Neural crest cell (in vitro differentiated cells): ENCODE measurements around the gene BBLN. TPM values are rescaled to one million over a fixed set of nuclear protein-coding genes. Genes with fewer than 3 reads are reported as not detected.

ENCODE experiments used
- DNase-seq: peaks from one replicate; pipeline ENCODE4 v3.0.0; 2021; ENCODE audit warnings: low read depth, mixed read lengths, low spot score
- H3K27ac Mint-ChIP-seq: one replicate; pipeline ENCODE4 v1.8.0; 2021; ENCODE audit warnings: mild to moderate bottlenecking, mixed read lengths; ENCODE audit not compliant: unreplicated experiment
- H3K27me3 Mint-ChIP-seq: 2 replicates; pipeline ENCODE4 v1.8.0; 2021; ENCODE audit warnings: low read depth, mild to moderate bottlenecking, mixed read lengths
- H3K36me3 Mint-ChIP-seq: 2 replicates; pipeline ENCODE4 v1.8.0; 2021; ENCODE audit warnings: low read depth, mild to moderate bottlenecking, mixed read lengths
- H3K4me1 Mint-ChIP-seq: 2 replicates; pipeline ENCODE4 v1.8.0; 2021; ENCODE audit warnings: mixed read lengths
- H3K4me3 Mint-ChIP-seq: one replicate; pipeline ENCODE4 v1.8.0; 2021; ENCODE audit warnings: mild to moderate bottlenecking, mixed read lengths
- H3K9me3 Mint-ChIP-seq: 2 replicates; pipeline ENCODE4 v1.8.0; 2021; ENCODE audit warnings: mixed read lengths
- total RNA-seq: library from RNA; stranded (reverse); gene quantifications from 2 replicates; pipeline ENCODE4 v1.2.1, GENCODE V29; 2021
- TF ChIP-seq, protein P1 (sequence below): fragments of 200-600 bp; sonication (generic); conservative IDR thresholded peaks from 2 replicates; pipeline ENCODE4 v1.5.0; 2021; ENCODE audit warnings: antibody characterized with exemption, mild to moderate bottlenecking

The BBLN gene
- total RNA-seq, 1 donor from 2014 or later, result 82.5 TPM

DNA sequence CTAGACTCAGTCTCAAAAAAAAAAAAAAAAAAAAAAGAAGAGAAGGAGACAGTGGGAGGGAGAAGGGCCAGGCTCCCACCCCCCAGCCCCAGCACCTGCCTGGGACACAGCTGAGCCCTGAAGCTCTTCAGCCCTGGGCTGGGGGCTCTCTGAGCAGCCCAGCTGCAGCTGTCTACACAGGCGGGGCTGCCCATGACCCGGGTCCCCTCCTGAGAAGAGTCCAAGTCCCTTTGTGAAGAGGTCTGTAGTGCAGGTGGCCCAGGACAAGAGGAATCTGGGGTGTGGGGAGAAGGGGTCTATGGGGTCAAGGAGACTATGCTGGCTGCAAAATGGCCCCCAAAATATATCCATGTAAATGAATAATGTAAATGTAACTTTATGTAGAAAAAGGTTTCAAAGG is 17.5 kb upstream of the BBLN start:
- Mint-ChIP-seq H3K4me3 (no peak overlapping the region), H3K9me3 (no peaks in the 10 kb centered on the region)

DNA sequence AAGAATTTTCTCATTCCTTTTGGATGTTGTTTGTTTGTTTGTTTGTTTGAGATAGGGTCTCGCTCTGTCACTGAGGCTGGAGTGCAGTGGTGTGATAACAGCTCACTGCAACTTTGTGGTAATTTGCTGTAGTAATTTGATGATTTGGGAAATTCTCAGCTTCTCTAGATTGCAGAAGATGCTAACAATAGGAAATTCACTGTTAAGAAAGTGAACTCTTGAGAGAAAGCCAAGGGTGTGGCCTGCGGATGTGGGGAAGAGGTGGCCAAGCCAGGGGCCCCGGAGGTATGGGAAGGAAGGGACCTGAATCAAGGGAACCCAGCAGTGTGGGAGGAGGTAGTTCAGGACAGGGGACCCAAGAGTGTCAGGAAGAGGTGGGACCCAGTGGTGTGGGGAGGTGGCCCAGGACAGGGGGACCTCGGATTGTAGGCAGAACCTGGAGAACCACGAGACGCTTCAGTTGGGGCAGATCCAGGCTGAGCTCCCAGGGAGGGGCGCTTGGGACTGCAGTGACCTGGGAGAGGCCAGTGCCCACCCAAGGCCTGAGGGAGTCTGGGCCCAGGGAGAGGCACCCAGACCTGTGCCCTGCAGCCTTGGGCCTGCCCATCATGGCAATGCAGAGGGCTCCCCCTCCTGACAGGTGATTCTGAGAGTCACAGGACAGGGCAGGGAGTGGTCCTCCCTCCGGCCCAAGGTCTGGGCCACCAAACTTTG is 16.4 kb upstream of the BBLN start:
- Mint-ChIP-seq H3K36me3 (no peaks in the 10 kb centered on the region), H3K9me3 (no peaks in the 10 kb centered on the region), H3K4me1 (peaks cover 14% of the 10 kb centered on the region), H3K27me3 (no peaks in the 10 kb centered on the region), H3K4me3 (no peak overlapping the region), H3K27ac (no peak overlapping the region)
- DNase-seq, result no peak
- TF ChIP-seq, protein P1, sequence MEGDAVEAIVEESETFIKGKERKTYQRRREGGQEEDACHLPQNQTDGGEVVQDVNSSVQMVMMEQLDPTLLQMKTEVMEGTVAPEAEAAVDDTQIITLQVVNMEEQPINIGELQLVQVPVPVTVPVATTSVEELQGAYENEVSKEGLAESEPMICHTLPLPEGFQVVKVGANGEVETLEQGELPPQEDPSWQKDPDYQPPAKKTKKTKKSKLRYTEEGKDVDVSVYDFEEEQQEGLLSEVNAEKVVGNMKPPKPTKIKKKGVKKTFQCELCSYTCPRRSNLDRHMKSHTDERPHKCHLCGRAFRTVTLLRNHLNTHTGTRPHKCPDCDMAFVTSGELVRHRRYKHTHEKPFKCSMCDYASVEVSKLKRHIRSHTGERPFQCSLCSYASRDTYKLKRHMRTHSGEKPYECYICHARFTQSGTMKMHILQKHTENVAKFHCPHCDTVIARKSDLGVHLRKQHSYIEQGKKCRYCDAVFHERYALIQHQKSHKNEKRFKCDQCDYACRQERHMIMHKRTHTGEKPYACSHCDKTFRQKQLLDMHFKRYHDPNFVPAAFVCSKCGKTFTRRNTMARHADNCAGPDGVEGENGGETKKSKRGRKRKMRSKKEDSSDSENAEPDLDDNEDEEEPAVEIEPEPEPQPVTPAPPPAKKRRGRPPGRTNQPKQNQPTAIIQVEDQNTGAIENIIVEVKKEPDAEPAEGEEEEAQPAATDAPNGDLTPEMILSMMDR, result no peak

More for the DNA sequence above, 17.5 kb upstream of the BBLN start:
- H3K4me1 Mint-ChIP-seq, result peaks cover 14% of the 10 kb centered on the region
- DNase-seq, result no peak
- H3K36me3 Mint-ChIP-seq, result no peaks in the 10 kb centered on the region
- H3K27me3 Mint-ChIP-seq, result no peaks in the 10 kb centered on the region
- H3K27ac Mint-ChIP-seq, result no peak overlapping the region
- TF ChIP-seq, protein P1, result no peak

DNA sequence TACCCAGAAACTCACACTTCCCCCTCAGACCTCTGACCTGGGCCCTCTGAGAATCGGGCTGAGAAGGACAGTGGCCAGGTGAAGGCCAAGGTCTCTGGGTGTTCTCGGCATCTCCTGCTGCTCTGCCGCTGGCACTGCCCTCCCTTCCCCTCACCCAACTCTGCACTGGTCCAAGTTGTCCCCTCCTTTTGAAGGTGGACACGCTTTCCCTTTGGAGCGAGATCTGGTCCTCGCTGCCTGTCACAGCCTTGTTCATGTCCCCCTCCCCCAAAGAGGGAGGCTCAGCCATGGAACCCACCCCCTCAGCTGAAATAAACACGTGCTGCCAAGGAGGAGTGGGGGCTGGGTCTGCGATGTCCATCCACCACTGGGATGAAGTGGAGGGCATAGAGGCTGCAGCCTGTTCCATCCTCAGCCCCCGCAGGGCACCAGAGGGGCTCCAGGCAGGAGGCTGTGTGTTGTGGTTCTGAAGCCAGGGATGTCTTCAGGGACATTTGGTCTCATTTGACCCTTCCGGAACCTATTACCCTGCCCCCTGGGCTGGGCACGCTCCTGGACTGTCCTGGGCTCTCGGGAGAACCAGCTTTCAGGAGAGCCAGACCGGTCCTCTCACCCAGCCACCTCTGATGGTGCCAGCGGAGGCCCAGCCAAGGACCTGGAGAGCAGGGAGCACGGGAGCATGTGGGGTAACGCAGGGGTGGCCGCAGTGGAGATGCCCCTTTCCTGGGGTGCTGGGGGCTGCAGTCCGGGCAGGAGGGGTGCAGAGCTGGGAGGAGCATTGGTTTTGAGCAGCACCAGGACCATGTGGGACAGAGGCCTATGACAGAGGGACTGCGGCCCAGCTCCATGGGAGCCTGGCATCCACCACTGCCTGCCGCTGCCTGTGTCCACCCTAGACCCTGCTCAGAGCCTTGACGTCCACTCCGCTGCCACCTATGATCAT is 15.6 kb upstream of the BBLN start:
- Mint-ChIP-seq H3K9me3 (no peaks in the 10 kb centered on the region), H3K27ac (no peak overlapping the region), H3K36me3 (no peaks in the 10 kb centered on the region), H3K4me1 (peaks cover 20% of the 10 kb centered on the region), H3K4me3 (no peak overlapping the region), H3K27me3 (no peaks in the 10 kb centered on the region)
- TF ChIP-seq, protein P1, result no peak
- no peak for DNase-seq

DNA sequence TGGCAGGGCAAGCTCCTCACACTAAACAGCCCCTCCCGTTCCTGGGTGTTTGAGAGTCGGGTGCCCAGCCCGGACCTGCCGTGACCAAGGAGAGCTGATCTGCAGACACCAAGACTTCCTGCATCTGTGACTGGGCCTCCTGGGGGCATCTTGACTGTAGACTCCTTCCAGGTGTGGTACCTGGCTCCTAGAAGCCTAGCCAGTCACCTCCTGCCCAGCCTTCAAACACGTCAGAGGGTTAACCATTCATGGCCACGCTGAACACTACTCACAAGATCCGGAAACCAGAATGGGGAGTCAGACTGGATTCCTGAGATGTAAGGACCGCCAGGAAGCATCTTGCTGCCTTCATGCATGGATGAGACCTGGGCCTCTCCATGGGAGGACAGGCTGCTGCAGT is 14.5 kb upstream of the BBLN start:
- no peak overlapping the region for H3K4me3 Mint-ChIP-seq
- peaks cover 15% of the 10 kb centered on the region for H3K4me1 Mint-ChIP-seq
- TF ChIP-seq, protein P1, result no peak
- no peak overlapping the region for H3K27ac Mint-ChIP-seq
- H3K36me3 Mint-ChIP-seq, result no peaks in the 10 kb centered on the region
- DNase-seq, result no peak
- no peaks in the 10 kb centered on the region for H3K27me3 Mint-ChIP-seq
- no peaks in the 10 kb centered on the region for H3K9me3 Mint-ChIP-seq

DNA sequence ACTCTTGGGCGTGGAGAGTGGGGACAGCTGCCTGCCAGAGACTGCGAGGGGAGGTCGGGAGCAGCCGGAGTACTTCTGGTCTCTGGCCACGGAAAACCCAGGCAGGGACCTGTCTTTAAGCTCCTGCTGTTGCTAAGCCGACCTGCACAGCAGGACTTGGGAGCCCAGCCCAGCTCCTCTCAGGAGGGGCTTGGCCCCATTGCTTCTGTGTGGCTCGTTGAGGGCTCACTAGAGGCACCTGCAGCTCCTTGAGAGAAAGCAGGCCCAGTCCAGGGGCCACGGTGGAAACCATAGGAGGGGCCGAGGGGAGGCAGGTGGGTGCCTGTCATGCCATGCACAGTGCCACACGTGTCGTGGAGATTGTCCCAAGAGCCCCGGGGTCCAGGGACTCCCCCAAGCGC is 14.1 kb upstream of the BBLN start:
- TF ChIP-seq, protein P1, result no peak
- Mint-ChIP-seq H3K36me3 (no peaks in the 10 kb centered on the region), H3K27ac (no peak overlapping the region), H3K4me3 (no peak overlapping the region), H3K9me3 (no peaks in the 10 kb centered on the region), H3K27me3 (no peaks in the 10 kb centered on the region), H3K4me1 (peaks cover 14% of the 10 kb centered on the region)
- no peak for DNase-seq
